ENCODE measurements around the gene ELF1. TPM values are rescaled to one million over a fixed set of nuclear protein-coding genes. Genes with fewer than 3 reads are reported as not detected.

The ELF1 gene
- total RNA-seq, 1 experiment from 2014 or later = 36.0 TPM

GRCh38 chr13:40993987-40994386 lies 25.1 kb downstream of the ELF1 start:
- H2AFZ ChIP-seq = no peak overlapping the region
- H3K4me1 ChIP-seq (replicated peaks; ENCODE audit: insufficient read depth) = peaks cover 38% of the 10 kb centered on the region
- no peaks in the 10 kb centered on the region for H4K20me1 ChIP-seq (ENCODE audit: insufficient read depth)
- ChIA-PET POLR2A (ENCODE audit: unreplicated experiment) (no interaction called here), CTCF (no interaction called here)
- H3K27me3 ChIP-seq (ENCODE audit: insufficient read depth, low read depth) = no peaks in the 10 kb centered on the region
- H3K9me3 ChIP-seq (ENCODE audit: insufficient read depth, low read depth) = no peaks in the 10 kb centered on the region; the same call in 1 of the 2 replicates
- peaks cover 27% of the 10 kb centered on the region for H3F3A ChIP-seq (ENCODE audit: insufficient read depth, low read depth)
- H3K4me2 ChIP-seq = peak overlapping the region; percentile 91
- H3K4me3 ChIP-seq = peak overlapping the region; percentile 40; the same call in 1 of the 2 replicates
- intact Hi-C loops (cut with micrococcal nuclease; ENCODE audit: unreplicated experiment) = loop anchor here (1.0 to 5.0 kb wide), 3 partner anchors 25 to 217 kb away; partner anchors contain the start of genes ELF1 and WBP4
- BruUV-seq (replicated peaks) = no TSS peak
- DNase-seq = peak; percentile 50 to 95
- H3K9me2 ChIP-seq (ENCODE audit: insufficient read depth) = no peaks in the 10 kb centered on the region
- peaks cover 88% of the 10 kb centered on the region for H3K79me2 ChIP-seq (ENCODE audit: low read depth)
- no peaks in the 10 kb centered on the region for H3K36me3 ChIP-seq (ENCODE audit: low read depth)
- TF ChIP-seq CTCF (conservative IDR thresholded peaks at IDR 0.05) (no peak), EZH2 (IDR thresholded peaks at IDR 0.05; ENCODE audit: low read depth) (no peak)
- H3K27ac ChIP-seq = peak overlapping the region; percentile 96

- Histone ChIP-seq H3K9me2 (ENCODE audit: insufficient read depth) (no peaks in the 10 kb centered on the region), H2AFZ (no peak overlapping the region), H3K79me2 (ENCODE audit: low read depth) (peaks cover 89% of the 10 kb centered on the region), H3K4me1 (replicated peaks; ENCODE audit: insufficient read depth) (peaks cover 38% of the 10 kb centered on the region), H3F3A (ENCODE audit: insufficient read depth, low read depth) (peaks cover 27% of the 10 kb centered on the region), H3K4me2 (peak overlapping the region; percentile 91), H3K36me3 (ENCODE audit: low read depth) (no peaks in the 10 kb centered on the region), H3K9me3 (ENCODE audit: insufficient read depth, low read depth) (no peaks in the 10 kb centered on the region; the same call in 1 of the 2 replicates), H3K4me3 (no peak overlapping the region; the same call in 1 of the 2 replicates), H3K27me3 (ENCODE audit: insufficient read depth, low read depth) (no peaks in the 10 kb centered on the region), H3K27ac (peak overlapping the region; percentile 96), H4K20me1 (ENCODE audit: insufficient read depth) (no peaks in the 10 kb centered on the region)
- intact Hi-C loops (cut with micrococcal nuclease; ENCODE audit: unreplicated experiment) = loop anchor here (5.0 kb wide), 1 partner anchor 216 kb away; no protein-coding TSS in a partner anchor
- ChIA-PET POLR2A (ENCODE audit: unreplicated experiment) (interaction anchor here (0.6 kb wide), 1 partner anchor 68 kb away, joined by 4 read pairs; the partner anchor contains the start of gene WBP4), CTCF (no interaction called here)
- DNase-seq = no peak
- TF ChIP-seq CTCF (conservative IDR thresholded peaks at IDR 0.05) = no peak; the same call in 1 of the 2 replicates
- TF ChIP-seq EZH2 (IDR thresholded peaks at IDR 0.05; ENCODE audit: low read depth) = no peak
- BruUV-seq (replicated peaks) = no TSS peak
Observed at GRCh38 chr13:40992678-40993518, 26.2 kb downstream of the ELF1 start.

DNA sequence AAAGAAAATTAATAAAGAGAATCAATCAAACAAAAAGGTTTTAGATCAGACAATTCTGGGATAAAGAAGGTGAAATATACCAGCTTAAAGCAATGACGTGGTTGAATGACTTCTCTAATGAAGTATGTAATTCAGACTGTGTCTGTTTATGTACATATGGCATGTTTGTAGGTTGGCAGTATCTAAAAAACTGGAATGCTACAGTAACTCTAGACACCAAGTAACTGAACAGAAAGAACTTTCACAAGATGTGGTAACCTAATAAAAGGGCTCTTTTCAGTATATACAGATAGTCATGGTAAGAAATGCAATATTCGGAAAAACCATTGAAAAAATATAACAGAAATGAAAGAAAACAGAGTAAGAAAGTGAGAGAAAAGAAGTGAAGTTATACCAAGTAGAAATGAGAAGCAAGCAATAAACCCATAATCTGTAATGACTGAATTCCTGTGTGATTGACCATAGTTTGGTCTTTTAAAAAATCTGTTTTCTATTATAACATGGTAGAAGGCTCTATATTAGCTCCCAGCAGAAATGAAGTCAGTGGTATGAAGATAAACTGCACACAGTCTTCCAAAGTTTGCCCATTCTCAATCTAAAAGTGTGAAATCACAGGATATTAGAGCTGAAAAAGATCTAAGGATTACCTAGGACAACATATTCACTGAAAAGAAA lies 31.4 kb downstream of the ELF1 start:
- intact Hi-C loops (cut with micrococcal nuclease; ENCODE audit: unreplicated experiment) = no loop called here
- Histone ChIP-seq H3K27me3 (ENCODE audit: insufficient read depth, low read depth) (no peaks in the 10 kb centered on the region), H3K9me2 (ENCODE audit: insufficient read depth) (no peaks in the 10 kb centered on the region), H3K4me3 (no peak overlapping the region), H3K79me2 (ENCODE audit: low read depth) (peaks cover 78% of the 10 kb centered on the region), H4K20me1 (ENCODE audit: insufficient read depth) (no peaks in the 10 kb centered on the region), H2AFZ (no peak overlapping the region), H3K4me2 (no peak overlapping the region), H3K4me1 (replicated peaks; ENCODE audit: insufficient read depth) (peaks cover 8% of the 10 kb centered on the region), H3K36me3 (ENCODE audit: low read depth) (no peaks in the 10 kb centered on the region), H3F3A (ENCODE audit: insufficient read depth, low read depth) (peaks cover under 1% of the 10 kb centered on the region; the same call in 1 of the 2 replicates), H3K9me3 (ENCODE audit: insufficient read depth, low read depth) (no peaks in the 10 kb centered on the region), H3K27ac (0 out of 2 replicates have a peak overlapping the region, but pooled peaks have one; percentile 29)
- BruUV-seq (replicated peaks) = no TSS peak
- POLR2A ChIA-PET (ENCODE audit: unreplicated experiment) = no interaction called here
- CTCF ChIA-PET = interaction anchor here (0.6 kb wide), 1 partner anchor 21 kb away, joined by 3 read pairs; no protein-coding TSS in a partner anchor
- no peak for DNase-seq
- TF ChIP-seq EZH2 (IDR thresholded peaks at IDR 0.05; ENCODE audit: low read depth) (no peak), CTCF (conservative IDR thresholded peaks at IDR 0.05) (no peak)

Measured in PC-9 (cell line).